Hepatocyte (in vitro differentiated cells): ENCODE measurements around the gene CYP27B1. TPM values are rescaled to one million over a fixed set of nuclear protein-coding genes. Genes with fewer than 3 reads are reported as not detected.

Experiments used
- DNase-seq: peaks from one replicate; pipeline ENCODE4 v3.0.0-alpha.2; 2016; ENCODE audit warnings: low spot score
- H2AFZ ChIP-seq: fragments of 200-600 bp; sonication (generic); 2 replicates; pipeline ENCODE4 v1.6.0; 2016; ENCODE audit warnings: antibody characterized with exemption, mild to moderate bottlenecking
- H3K27ac ChIP-seq: fragments of 200-600 bp; sonication (generic); 2 replicates; pipeline ENCODE4 v1.5.1; 2016; ENCODE audit warnings: mild to moderate bottlenecking
- H3K27me3 ChIP-seq: fragments of 200-600 bp; sonication (generic); 2 replicates; pipeline ENCODE4 v1.6.1; 2016
- H3K36me3 ChIP-seq: fragments of 200-600 bp; sonication (generic); replicated peaks from 2 replicates; pipeline ENCODE4 v1.5.1; 2016; ENCODE audit warnings: low read depth; ENCODE audit not compliant: insufficient read depth
- H3K4me1 ChIP-seq: fragments of 200-600 bp; sonication (generic); 2 replicates; pipeline ENCODE4 v1.5.1; 2016; ENCODE audit warnings: mild to moderate bottlenecking, moderate library complexity; ENCODE audit not compliant: insufficient read depth
- H3K4me2 ChIP-seq: fragments of 200-600 bp; sonication (generic); 2 replicates; pipeline ENCODE4 v1.6.0; 2016
- H3K4me3 ChIP-seq: fragments of 200-600 bp; sonication (generic); 2 replicates; pipeline ENCODE4 v1.5.1; 2016; ENCODE audit warnings: mild to moderate bottlenecking
- H3K79me2 ChIP-seq: fragments of 200-600 bp; sonication (generic); 2 replicates; pipeline ENCODE4 v1.6.0; 2017; ENCODE audit warnings: mild to moderate bottlenecking
- H3K9me2 ChIP-seq: fragments of 200-600 bp; sonication (generic); replicated peaks from 2 replicates; pipeline ENCODE4 v1.6.0; 2017; ENCODE audit warnings: mild to moderate bottlenecking; ENCODE audit not compliant: insufficient read depth
- H3K9me3 ChIP-seq: fragments of 200-600 bp; sonication (generic); 2 replicates; pipeline ENCODE4 v1.5.1; 2016; ENCODE audit warnings: low read depth, mild to moderate bottlenecking
- H4K20me1 ChIP-seq: fragments of 200-600 bp; sonication (generic); 2 replicates; pipeline ENCODE4 v1.6.0; 2016; ENCODE audit warnings: mild to moderate bottlenecking; ENCODE audit not compliant: insufficient read depth, poor library complexity, severe bottlenecking
- CTCF ChIP-seq: fragments of 200-600 bp; sonication (generic); IDR thresholded peaks from 2 replicates; pipeline ENCODE4 v1.5.1; 2016; ENCODE audit warnings: antibody characterized with exemption, mild to moderate bottlenecking; ENCODE audit not compliant: poor library complexity
- EZH2 ChIP-seq: fragments of 200-600 bp; sonication (generic); IDR thresholded peaks from 2 replicates; pipeline ENCODE4 v1.6.1; 2016; ENCODE audit warnings: antibody characterized with exemption, mild to moderate bottlenecking, borderline replicate concordance
- EZH2phosphoT487 ChIP-seq: fragments of 200-600 bp; sonication (generic); IDR thresholded peaks from one replicate; pipeline ENCODE4 v1.6.1; 2018; ENCODE audit warnings: antibody characterized with exemption, mild to moderate bottlenecking, low read depth, moderate library complexity; ENCODE audit not compliant: unreplicated experiment, severe bottlenecking
- WGBS: methylation state at CpG from one replicate; pipeline ENCODE4 v1.1.6; 2016; ENCODE audit warnings: low lambda C conversion rate; ENCODE audit errors: missing lambda C conversion rate; 5-methylcytosine and 5-hydroxymethylcytosine counted together
- polyA plus RNA-seq: library from polyadenylated mRNA; unstranded; fragments of >200 nt; fragmentation: Nextera tagmentation; extraction: Ambion mirVana; gene quantifications from 2 replicates; pipeline ENCODE4 v1.2.1, GENCODE V29; 2016
- total RNA-seq: library from RNA; depleted of rRNA; stranded (reverse); fragments of >200 nt; gene quantifications from 2 replicates; pipeline ENCODE4 v1.2.3, GENCODE V29; 2014

The CYP27B1 gene
- total and polyA plus RNA-seq, 2 experiments from 2014 or later = 0.23 to 2.3 TPM

DNA sequence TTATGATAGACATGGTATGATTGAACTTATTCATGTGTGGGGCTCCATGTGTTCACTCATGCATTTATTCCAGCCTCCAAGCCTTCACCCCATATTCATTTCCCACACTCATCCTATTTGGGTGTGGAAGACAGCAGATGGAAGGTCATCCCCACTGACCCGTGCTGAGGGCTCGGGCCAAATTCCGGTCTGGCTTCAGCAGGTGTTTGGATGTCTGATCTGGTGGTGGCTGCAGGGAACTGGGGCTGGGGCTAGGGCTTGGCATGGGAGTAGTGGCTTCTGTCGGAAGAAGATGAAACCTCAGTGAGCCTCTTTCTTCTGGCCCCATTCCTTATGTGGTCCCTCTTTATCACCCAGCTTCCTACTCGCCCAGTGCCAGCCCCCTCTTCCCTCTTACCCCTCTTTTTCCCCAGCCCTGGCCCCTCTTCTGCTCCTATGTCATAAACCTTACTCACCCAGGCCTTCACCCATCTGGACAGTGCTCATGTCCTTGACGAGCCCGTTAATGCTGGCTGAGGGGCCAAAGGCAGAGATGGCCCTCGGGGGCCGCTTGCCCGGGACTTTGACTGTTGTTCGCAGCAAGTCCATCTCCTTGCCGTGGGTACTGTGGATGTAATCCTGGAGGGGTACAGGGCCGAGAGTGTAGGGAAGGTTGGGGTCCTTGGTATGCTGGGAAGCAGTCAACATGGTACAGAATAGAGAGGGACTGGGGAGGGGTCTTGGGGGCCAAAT is 36.4 kb downstream of the CYP27B1 start:
- Histone ChIP-seq H3K4me2 (no peak overlapping the region), H3K9me2 (no peaks in the 10 kb centered on the region), H2AFZ (no peak overlapping the region), H3K4me3 (no peak overlapping the region), H4K20me1 (no peaks in the 10 kb centered on the region), H3K79me2 (no peaks in the 10 kb centered on the region), H3K9me3 (no peaks in the 10 kb centered on the region), H3K27ac (no peak overlapping the region), H3K36me3 (no peaks in the 10 kb centered on the region), H3K27me3 (peaks cover 92% of the 10 kb centered on the region), H3K4me1 (peaks cover 6% of the 10 kb centered on the region)
- DNase-seq = no peak
- no peak for TF ChIP-seq EZH2
- TF ChIP-seq CTCF = no peak
- no peak for TF ChIP-seq EZH2phosphoT487
- WGBS = 78% methylated on average over 13 of the region's 13 CpGs

- Histone ChIP-seq H4K20me1 (no peaks in the 10 kb centered on the region), H3K27ac (no peak overlapping the region), H3K9me3 (no peaks in the 10 kb centered on the region), H3K4me1 (peaks cover 6% of the 10 kb centered on the region), H3K4me2 (no peak overlapping the region), H3K79me2 (no peaks in the 10 kb centered on the region), H3K27me3 (peaks cover 90% of the 10 kb centered on the region), H2AFZ (no peak overlapping the region), H3K36me3 (no peaks in the 10 kb centered on the region), H3K4me3 (no peak overlapping the region), H3K9me2 (no peaks in the 10 kb centered on the region)
- no peak for DNase-seq
- WGBS = 69% methylated on average over 5 of the region's 5 CpGs
- no peak for TF ChIP-seq EZH2phosphoT487
- TF ChIP-seq EZH2 = no peak
- no peak for TF ChIP-seq CTCF
These were observed 37.5 kb downstream of the CYP27B1 start for GRCh38 chr12:57729321-57729844.

DNA sequence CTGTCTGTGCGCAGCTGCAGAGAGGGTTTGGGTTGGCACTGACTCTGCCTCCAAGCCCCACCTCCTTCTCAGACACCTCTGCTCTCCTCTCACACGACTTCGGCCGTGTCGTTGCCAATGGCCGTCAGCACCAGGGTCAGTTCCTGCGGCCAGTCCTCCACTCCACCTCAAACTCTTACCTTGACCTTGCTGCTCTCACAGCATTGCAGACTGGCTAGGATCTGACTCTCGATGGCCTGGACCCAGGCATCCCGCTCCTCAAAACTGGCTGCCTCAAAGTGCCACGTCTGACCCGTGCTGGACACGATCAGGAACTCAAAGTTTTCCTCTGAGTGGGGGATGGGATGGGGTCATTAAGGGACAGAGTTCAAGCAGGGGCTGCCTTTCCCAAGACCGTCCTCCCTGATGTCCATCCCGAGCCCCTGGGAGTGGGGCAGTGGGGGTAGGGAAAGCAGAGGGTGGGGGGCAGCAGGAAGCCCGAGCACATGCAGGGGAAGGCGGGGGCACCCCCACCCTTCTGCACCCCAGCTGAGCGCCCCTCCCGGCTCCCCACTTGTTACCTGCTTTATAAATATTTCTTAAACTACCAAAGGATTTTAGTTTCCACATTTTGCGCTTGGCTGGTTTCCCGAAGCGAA is 39.0 kb downstream of the CYP27B1 start:
- no peak overlapping the region for H3K27ac ChIP-seq
- H2AFZ ChIP-seq = no peak overlapping the region
- peaks cover 84% of the 10 kb centered on the region for H3K27me3 ChIP-seq
- H3K4me3 ChIP-seq = no peak overlapping the region
- no peak overlapping the region for H3K4me2 ChIP-seq
- H3K4me1 ChIP-seq = peaks cover 6% of the 10 kb centered on the region
- no peaks in the 10 kb centered on the region for H3K9me3 ChIP-seq
- H4K20me1 ChIP-seq = no peaks in the 10 kb centered on the region
- 32% methylated on average over 17 of the region's 21 CpGs for WGBS
- TF ChIP-seq EZH2phosphoT487 (no peak), CTCF (no peak), EZH2 (no peak)
- DNase-seq = no peak
- H3K9me2 ChIP-seq = no peaks in the 10 kb centered on the region
- H3K36me3 ChIP-seq = no peaks in the 10 kb centered on the region
- H3K79me2 ChIP-seq = no peaks in the 10 kb centered on the region
